H4 (cell line): ENCODE data around the gene RLBP1. TPM values are rescaled to one million over a fixed set of nuclear protein-coding genes. Genes with fewer than 3 reads are reported as not detected.

Source experiments
- DNase-seq: peaks from one replicate; pipeline ENCODE4 v3.0.0-alpha.2; 2015; ENCODE audit warnings: low spot score
- total RNA-seq: library from RNA; depleted of rRNA; stranded (reverse); fragments of >200 nt; shearing (Covaris generic); gene quantifications from 2 replicates; pipeline ENCODE4 v1.2.3, GENCODE V29; 2014

The RLBP1 gene
- total RNA-seq, 1 experiment from 2014 or later = not detected

- peak; percentile 54 for DNase-seq
These were observed 14.5 kb downstream of the RLBP1 start for GRCh38 chr15:89206908-89207331.

GRCh38 chr15:89205991-89206585 lies 15.3 kb downstream of the RLBP1 start:
- DNase-seq = no peak

GRCh38 chr15:89203705-89204273 lies 17.6 kb downstream of the RLBP1 start:
- no peak for DNase-seq

- DNase-seq = no peak
These were observed 19.8 kb downstream of the RLBP1 start for GRCh38 chr15:89201465-89202005.

GRCh38 chr15:89200182-89200581 lies 21.2 kb downstream of the RLBP1 start:
- no peak for DNase-seq

- DNase-seq = no peak
These were observed 21.6 kb downstream of the RLBP1 start for GRCh38 chr15:89199746-89200145.

GRCh38 chr15:89198934-89199333 lies 22.4 kb downstream of the RLBP1 start:
- no peak for DNase-seq

GRCh38 chr15:89198196-89198595 lies 23.2 kb downstream of the RLBP1 start:
- no peak for DNase-seq

- DNase-seq = no peak
These were observed 23.8 kb downstream of the RLBP1 start for GRCh38 chr15:89197503-89197971.

- no peak for DNase-seq
These were observed 24.4 kb downstream of the RLBP1 start for GRCh38 chr15:89196994-89197393.

- DNase-seq = no peak
These were observed 25.1 kb downstream of the RLBP1 start for GRCh38 chr15:89196241-89196640.

GRCh38 chr15:89195836-89196235 lies 25.5 kb downstream of the RLBP1 start:
- DNase-seq = no peak

GRCh38 chr15:89194608-89195007 lies 26.8 kb downstream of the RLBP1 start:
- no peak for DNase-seq

GRCh38 chr15:89192766-89193165 lies 28.6 kb downstream of the RLBP1 start:
- DNase-seq = no peak

- no peak for DNase-seq
These were observed 29.2 kb downstream of the RLBP1 start for GRCh38 chr15:89192136-89192535.

- DNase-seq = no peak
These were observed 33.3 kb downstream of the RLBP1 start for GRCh38 chr15:89187986-89188514.

GRCh38 chr15:89187301-89187985 lies 33.9 kb downstream of the RLBP1 start:
- no peak for DNase-seq

- DNase-seq = no peak
These were observed 34.6 kb downstream of the RLBP1 start for GRCh38 chr15:89186803-89187202.

GRCh38 chr15:89184886-89185526 lies 36.4 kb downstream of the RLBP1 start:
- DNase-seq = no peak

- no peak for DNase-seq
These were observed 37.0 kb downstream of the RLBP1 start for GRCh38 chr15:89184357-89184756.

GRCh38 chr15:89179966-89180875 lies 41.2 kb downstream of the RLBP1 start:
- peak; percentile 17 for DNase-seq
